Hypothalamus (tissue), 51 donors: ENCODE results near the gene EIF4E2.
"Not testable (repeated sequence)": the region's sequence is repeated elsewhere in the genome, so short reads cannot be mapped to it uniquely, and the experiment has no call there.

Experiments
- DNase-seq, 51 donors: peaks; one replicate each; lab custom pipeline; 2025; lab: John Stamatoyannopoulos, UW

Gene EIF4E2

GRCh38 chr2:232556426-232556825, 5.9 kb downstream of the EIF4E2 start:
- DNase-seq, result no peak

GRCh38 chr2:232562515-232563151, 12.1 kb downstream of the EIF4E2 start:
- DNase-seq, result no peak

- DNase-seq, result no peak
Observed at GRCh38 chr2:232563580-232563979, 13.1 kb downstream of the EIF4E2 start.

- DNase-seq, result no peak
Observed at GRCh38 chr2:232567721-232568120, 17.2 kb downstream of the EIF4E2 start.

GRCh38 chr2:232568161-232568560, 17.7 kb downstream of the EIF4E2 start:
- peak in 1 of 51 donors; percentile 35 for DNase-seq

- DNase-seq, result no peak
Observed at GRCh38 chr2:232569541-232569940, 19.1 kb downstream of the EIF4E2 start.

GRCh38 chr2:232570481-232570880, 20.0 kb downstream of the EIF4E2 start:
- not testable (repeated sequence) for DNase-seq

GRCh38 chr2:232571026-232571474, 20.6 kb downstream of the EIF4E2 start:
- peak in 6 of 51 donors; percentile 7 to 33 (median 25) for DNase-seq

GRCh38 chr2:232573042-232573441, 22.6 kb downstream of the EIF4E2 start:
- DNase-seq, result no peak

- peak in 6 of 51 donors; percentile 4 to 32 (median 22) for DNase-seq
Observed at GRCh38 chr2:232573771-232574435, 23.4 kb downstream of the EIF4E2 start.

- DNase-seq, result no peak
Observed at GRCh38 chr2:232574674-232575403, 24.4 kb downstream of the EIF4E2 start.

- no peak for DNase-seq
Observed at GRCh38 chr2:232575404-232575746, 24.9 kb downstream of the EIF4E2 start.

GRCh38 chr2:232576995-232577394, 26.5 kb downstream of the EIF4E2 start:
- no peak for DNase-seq

GRCh38 chr2:232577841-232578240, 27.4 kb downstream of the EIF4E2 start:
- DNase-seq, result no peak

- no peak for DNase-seq
Observed at GRCh38 chr2:232578626-232579025, 28.1 kb downstream of the EIF4E2 start.

- DNase-seq, result no peak
Observed at GRCh38 chr2:232580648-232580981, 30.1 kb downstream of the EIF4E2 start.

- no peak for DNase-seq
Observed at GRCh38 chr2:232581725-232582124, 31.2 kb downstream of the EIF4E2 start.

- no peak for DNase-seq
Observed at GRCh38 chr2:232584238-232584637, 33.7 kb downstream of the EIF4E2 start.

GRCh38 chr2:232586943-232587505, 36.5 kb downstream of the EIF4E2 start:
- no peak for DNase-seq

GRCh38 chr2:232587512-232587911, 37.0 kb downstream of the EIF4E2 start:
- no peak for DNase-seq

- no peak for DNase-seq
Observed at GRCh38 chr2:232588031-232588430, 37.5 kb downstream of the EIF4E2 start.
